K562 (cell line): Measurements from ENCODE around the gene GLRX3. TPM values are rescaled to one million over a fixed set of nuclear protein-coding genes. Genes with fewer than 3 reads are reported as not detected.

Source experiments
- ATAC-seq: fragments of 200-7000 bp; cut with Tn5 transposase; 3 replicates; pipeline ENCODE4 v1.9.1; 2020; ENCODE audit warnings: moderate library complexity
- BruUV-seq: library from RNA; stranded (reverse); fragments of 400-500 nt; replicated peaks from 2 replicates; lab custom pipeline; 2021; lab: Mats Ljungman, UMichigan
- CTCF ChIA-PET: fragments of 300-600 bp; formaldehyde crosslinking; extraction: SDS; loops from one replicate; lab custom pipeline; 2021; ENCODE audit warnings: low intra/inter-chr PET ratio; lab: Yijun Ruan, JAX
- POLR2A ChIA-PET: fragments of 300-600, 350-650 bp; sonication (Branson Sonifier 250); formaldehyde crosslinking; extraction: SDS; loops from one replicate; lab custom pipeline; 2021; ENCODE audit warnings: antibody characterized with exemption, inconsistent platforms; lab: Yijun Ruan, JAX
- DNase-seq, 4 experiments: peaks; one replicate each; pipeline versions ENCODE4 v3.0.0 to v3.0.0-alpha.2; 2011 to 2018; ENCODE audit warnings: low spot score in 3 of 4, mixed read lengths in 3 of 4; ENCODE audit errors: extremely low read depth in 1 of 4
- FAIRE-seq: peaks from 2 replicates; lab custom pipeline; 2011; peaks lifted over from hg19 to GRCh38; lab: Jason Lieb, UNC
- H2AFZ ChIP-seq: 2 replicates; pipeline ENCODE4 v1.6.0; 2011; ENCODE audit warnings: low read depth, low read length, control low read depth, inconsistent platforms
- H3K27ac ChIP-seq: fragments of 200-600 bp; 3 replicates; pipeline ENCODE4 v1.8.0; 2011; ENCODE audit warnings: low read depth, mild to moderate bottlenecking, control low read depth, inconsistent platforms, low read length, moderate library complexity, mixed read lengths; ENCODE audit errors: extremely low read depth
- H3K27me3 ChIP-seq, 2 experiments: fragments of 300-600 bp in 1 of 2; 2 replicates in 1 of 2; 3 replicates in 1 of 2; pipeline versions ENCODE4 v1.6.0 to v1.8.0; 2011; ENCODE audit warnings: inconsistent platforms in 2 of 2, low read length in 2 of 2, mild to moderate bottlenecking in 1 of 2, mixed read lengths in 1 of 2, moderate library complexity in 1 of 2; ENCODE audit not compliant: control insufficient read depth in 2 of 2, insufficient read depth in 2 of 2
- H3K36me3 ChIP-seq: fragments of 300-600 bp; 3 replicates; pipeline ENCODE4 v1.8.0; 2011; ENCODE audit warnings: mild to moderate bottlenecking, low read length, inconsistent platforms; ENCODE audit not compliant: control insufficient read depth, insufficient read depth
- H3K4me1 ChIP-seq, 2 experiments: fragments of 200-600 bp in 1 of 2; replicated peaks in 1 of 2; 2 replicates in 1 of 2; 3 replicates in 1 of 2; pipeline versions ENCODE4 v1.5.1 to v1.8.0; 2011; ENCODE audit warnings: inconsistent platforms in 2 of 2, low read length in 2 of 2, mild to moderate bottlenecking in 1 of 2, mixed read lengths in 1 of 2, moderate library complexity in 1 of 2; ENCODE audit not compliant: control insufficient read depth in 2 of 2, insufficient read depth in 2 of 2
- H3K4me2 ChIP-seq: 2 replicates; pipeline ENCODE4 v1.6.1; 2011; ENCODE audit warnings: low read length, control low read depth, inconsistent platforms, mixed read lengths; ENCODE audit not compliant: insufficient read depth
- H3K4me3 ChIP-seq: fragments of 200-600 bp; sonication (generic), shearing (Covaris generic); 2 replicates; pipeline ENCODE4 v1.5.1; 2016; ENCODE audit warnings: control low read depth, inconsistent platforms
- H3K79me2 ChIP-seq: fragments of 200-600 bp; 3 replicates; pipeline ENCODE4 v1.8.0; 2011; ENCODE audit warnings: low read length, inconsistent platforms; ENCODE audit not compliant: control insufficient read depth, insufficient read depth
- H3K9ac ChIP-seq, 2 experiments: 2 replicates each; pipeline versions ENCODE4 v1.6.0 to v1.6.1; 2011; ENCODE audit warnings: low read depth in 2 of 2, low read length in 2 of 2, control low read depth in 1 of 2, inconsistent platforms in 1 of 2, mild to moderate bottlenecking in 1 of 2, mixed read lengths in 1 of 2; ENCODE audit not compliant: insufficient read depth in 1 of 2
- H3K9me1 ChIP-seq: one replicate; pipeline ENCODE4 v1.6.0; 2011; ENCODE audit warnings: inconsistent platforms, mild to moderate bottlenecking, low read length, moderate library complexity; ENCODE audit not compliant: control insufficient read depth, insufficient read depth
- H3K9me3 ChIP-seq: replicated peaks from 2 replicates; pipeline ENCODE4 v1.5.1; 2011; ENCODE audit warnings: low read depth, low read length, inconsistent platforms; ENCODE audit not compliant: control insufficient read depth, insufficient read depth
- H4K20me1 ChIP-seq: replicated peaks from 2 replicates; pipeline ENCODE4 v1.6.1; 2011; ENCODE audit warnings: low read length, inconsistent platforms, mixed read lengths; ENCODE audit not compliant: control insufficient read depth, insufficient read depth
- ADNP ChIP-seq: fragments of 200-800 bp; sonication (Bioruptor generic); IDR thresholded peaks from 2 replicates; pipeline ENCODE4 v1.6.1; 2016; ENCODE audit warnings: missing genetic modification characterization, missing compliant biosample characterization
- HCFC1 ChIP-seq: IDR thresholded peaks from 2 replicates; pipeline ENCODE4 v1.6.1; 2012; ENCODE audit warnings: low read depth, low read length, improper control_type of control experiment
- MCM3 ChIP-seq: fragments of 450-650 bp; IDR thresholded peaks from 2 replicates; pipeline ENCODE4 v1.6.1; 2016
- MEF2D ChIP-seq: conservative IDR thresholded peaks from 2 replicates; pipeline ENCODE4 v1.6.1; 2016; ENCODE audit warnings: low read depth, missing genetic modification characterization, missing compliant biosample characterization
- TCF7 ChIP-seq: sonication (generic); IDR thresholded peaks from 2 replicates; pipeline ENCODE4 v1.6.1; 2016; ENCODE audit warnings: antibody characterized with exemption, borderline replicate concordance
- ZBTB33 ChIP-seq: sonication (generic); formaldehyde crosslinking; IDR thresholded peaks from 2 replicates; pipeline ENCODE4 v1.8.1; 2023; ENCODE audit warnings: mild to moderate bottlenecking, missing genetic modification reagents
- ZNF57 ChIP-seq: fragments of 450-650 bp; formaldehyde crosslinking; IDR thresholded peaks from 2 replicates; pipeline ENCODE4 v1.4.0; 2020; ENCODE audit warnings: mild to moderate bottlenecking, moderate library complexity
- ZNF764 ChIP-seq: fragments of 250-450 bp; sonication (Bioruptor Pico); IDR thresholded peaks from 2 replicates; pipeline ENCODE4 v1.4.0; 2020; ENCODE audit warnings: low read depth, mild to moderate bottlenecking, moderate library complexity
- WGBS: fragments of 100-300 bp; shearing (Covaris generic); methylation state at CpG from one replicate; pipeline ENCODE4 v1.1.6; 2016; ENCODE audit warnings: low coverage, mixed read lengths; ENCODE audit not compliant: insufficient coverage; ENCODE audit errors: missing lambda C conversion rate; 5-methylcytosine and 5-hydroxymethylcytosine counted together
- in situ Hi-C: fragments of 300-500 bp; cut with MboI; formaldehyde crosslinking; loops from 4 replicates; pipeline ENCODE4 v1.15.0; 2018; ENCODE audit warnings: inconsistent platforms, mixed read lengths
- intact Hi-C: fragments of 100-400 bp; cut with micrococcal nuclease; formaldehyde crosslinking; loops from 2 replicates; pipeline ENCODE4 v1.14.2; 2022
- polyA plus RNA-seq, 8 experiments: library from polyadenylated mRNA; depleted of rRNA in 4 of 8; stranded (reverse) in 5 of 8; unstranded in 3 of 8; fragments of >200 nt; fragmentation: Nextera tagmentation in 2 of 8; fragmentation: Illumina TruSeq in 1 of 8; extraction: Ambion mirVana in 2 of 8; extraction: Trizol in 1 of 8; gene quantifications; 2 replicates each; pipeline versions ENCODE4 v1.2.1 to v1.2.3, GENCODE V29; 2011 to 2014; ENCODE audit warnings: inconsistent platforms in 1 of 8, missing spikeins in 1 of 8
- total RNA-seq, 7 experiments: library from RNA; depleted of rRNA in 6 of 7; stranded (reverse); fragments of >200 nt in 6 of 7; fragmentation: Illumina TruSeq in 2 of 7; extraction: Trizol in 2 of 7; gene quantifications; 2 replicates each; pipeline versions ENCODE4 v1.2.1 to v1.2.3, GENCODE V29; 2011 to 2021; ENCODE audit warnings: low replicate concordance in 1 of 7
- TF ChIP-seq, protein P1 (sequence below): fragments of 200-800 bp; sonication (Bioruptor generic); IDR thresholded peaks from 2 replicates; pipeline ENCODE4 v1.6.1; 2017; ENCODE audit warnings: missing genetic modification characterization, missing compliant biosample characterization
- TF ChIP-seq, protein P2 (sequence below): IDR thresholded peaks from 3 replicates; pipeline ENCODE4 v1.6.1; 2011; ENCODE audit warnings: borderline replicate concordance, mild to moderate bottlenecking, moderate library complexity; ENCODE audit not compliant: insufficient read length; ENCODE audit errors: extremely low read depth
- TF ChIP-seq, protein P3 (sequence below): sonication (generic); formaldehyde crosslinking; IDR thresholded peaks from 2 replicates; pipeline ENCODE4 v1.8.0; 2022; ENCODE audit warnings: mild to moderate bottlenecking, missing genetic modification reagents
- TF ChIP-seq, protein P4 (sequence below): fragments of 450-650 bp; IDR thresholded peaks from one replicate; pipeline ENCODE4 v1.6.1; 2018; ENCODE audit warnings: mild to moderate bottlenecking, moderate library complexity; ENCODE audit not compliant: partially characterized antibody

Gene GLRX3
- total and polyA plus RNA-seq, 9 of the 15 experiments (the other 6 are each of a cell fraction or from before 2014, with no cell fraction given): 115 to 190 (median 169) TPM

- CTCF ChIA-PET: no interaction called here
- in situ Hi-C loops: no loop called here
- DNase-seq (no peak), ATAC-seq (no peak), FAIRE-seq (no peak)
- H3K36me3 ChIP-seq: no peaks in the 10 kb centered on the region
- intact Hi-C loops: no loop called here
- H4K20me1 ChIP-seq: no peaks in the 10 kb centered on the region
- peaks cover 0 to 10% of the 10 kb centered on the region in 2 experiments; a peak in 2 of 5 replicates for H3K4me1 ChIP-seq
- H3K4me2 ChIP-seq: no peak overlapping the region
- no peaks in the 10 kb centered on the region for H3K27me3 ChIP-seq
- BruUV-seq: no TSS peak
- POLR2A ChIA-PET: no interaction called here
- no peaks in the 10 kb centered on the region for H3K79me2 ChIP-seq
- H3K4me3 ChIP-seq: no peak overlapping the region
- H3K27ac ChIP-seq: no peak overlapping the region
- H2AFZ ChIP-seq: no peak overlapping the region
- H3K9me3 ChIP-seq: no peaks in the 10 kb centered on the region
- no peaks in the 10 kb centered on the region for H3K9me1 ChIP-seq
- H3K9ac ChIP-seq: no peak overlapping the region
- WGBS: 28% methylated on average over 2 of the region's 18 CpGs
- no peak for TF ChIP-seq ZNF57 (CRISPR knock-in tag)
- no peak for TF ChIP-seq ZNF764
- no peak for TF ChIP-seq ZBTB33
- no peak for TF ChIP-seq TCF7
- TF ChIP-seq, protein P1, sequence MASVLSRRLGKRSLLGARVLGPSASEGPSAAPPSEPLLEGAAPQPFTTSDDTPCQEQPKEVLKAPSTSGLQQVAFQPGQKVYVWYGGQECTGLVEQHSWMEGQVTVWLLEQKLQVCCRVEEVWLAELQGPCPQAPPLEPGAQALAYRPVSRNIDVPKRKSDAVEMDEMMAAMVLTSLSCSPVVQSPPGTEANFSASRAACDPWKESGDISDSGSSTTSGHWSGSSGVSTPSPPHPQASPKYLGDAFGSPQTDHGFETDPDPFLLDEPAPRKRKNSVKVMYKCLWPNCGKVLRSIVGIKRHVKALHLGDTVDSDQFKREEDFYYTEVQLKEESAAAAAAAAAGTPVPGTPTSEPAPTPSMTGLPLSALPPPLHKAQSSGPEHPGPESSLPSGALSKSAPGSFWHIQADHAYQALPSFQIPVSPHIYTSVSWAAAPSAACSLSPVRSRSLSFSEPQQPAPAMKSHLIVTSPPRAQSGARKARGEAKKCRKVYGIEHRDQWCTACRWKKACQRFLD (CRISPR knock-in tag): no peak
- no peak for TF ChIP-seq HCFC1
- TF ChIP-seq, protein P2, sequence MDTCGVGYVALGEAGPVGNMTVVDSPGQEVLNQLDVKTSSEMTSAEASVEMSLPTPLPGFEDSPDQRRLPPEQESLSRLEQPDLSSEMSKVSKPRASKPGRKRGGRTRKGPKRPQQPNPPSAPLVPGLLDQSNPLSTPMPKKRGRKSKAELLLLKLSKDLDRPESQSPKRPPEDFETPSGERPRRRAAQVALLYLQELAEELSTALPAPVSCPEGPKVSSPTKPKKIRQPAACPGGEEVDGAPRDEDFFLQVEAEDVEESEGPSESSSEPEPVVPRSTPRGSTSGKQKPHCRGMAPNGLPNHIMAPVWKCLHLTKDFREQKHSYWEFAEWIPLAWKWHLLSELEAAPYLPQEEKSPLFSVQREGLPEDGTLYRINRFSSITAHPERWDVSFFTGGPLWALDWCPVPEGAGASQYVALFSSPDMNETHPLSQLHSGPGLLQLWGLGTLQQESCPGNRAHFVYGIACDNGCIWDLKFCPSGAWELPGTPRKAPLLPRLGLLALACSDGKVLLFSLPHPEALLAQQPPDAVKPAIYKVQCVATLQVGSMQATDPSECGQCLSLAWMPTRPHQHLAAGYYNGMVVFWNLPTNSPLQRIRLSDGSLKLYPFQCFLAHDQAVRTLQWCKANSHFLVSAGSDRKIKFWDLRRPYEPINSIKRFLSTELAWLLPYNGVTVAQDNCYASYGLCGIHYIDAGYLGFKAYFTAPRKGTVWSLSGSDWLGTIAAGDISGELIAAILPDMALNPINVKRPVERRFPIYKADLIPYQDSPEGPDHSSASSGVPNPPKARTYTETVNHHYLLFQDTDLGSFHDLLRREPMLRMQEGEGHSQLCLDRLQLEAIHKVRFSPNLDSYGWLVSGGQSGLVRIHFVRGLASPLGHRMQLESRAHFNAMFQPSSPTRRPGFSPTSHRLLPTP: no peak
- no peak for TF ChIP-seq MCM3
- no peak for TF ChIP-seq MEF2D (tag)
- TF ChIP-seq, protein P3, sequence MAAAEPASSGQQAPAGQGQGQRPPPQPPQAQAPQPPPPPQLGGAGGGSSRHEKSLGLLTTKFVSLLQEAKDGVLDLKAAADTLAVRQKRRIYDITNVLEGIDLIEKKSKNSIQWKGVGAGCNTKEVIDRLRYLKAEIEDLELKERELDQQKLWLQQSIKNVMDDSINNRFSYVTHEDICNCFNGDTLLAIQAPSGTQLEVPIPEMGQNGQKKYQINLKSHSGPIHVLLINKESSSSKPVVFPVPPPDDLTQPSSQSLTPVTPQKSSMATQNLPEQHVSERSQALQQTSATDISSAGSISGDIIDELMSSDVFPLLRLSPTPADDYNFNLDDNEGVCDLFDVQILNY (CRISPR knock-in tag): no peak
- no peak for TF ChIP-seq ADNP (tag)
- TF ChIP-seq, protein P4, sequence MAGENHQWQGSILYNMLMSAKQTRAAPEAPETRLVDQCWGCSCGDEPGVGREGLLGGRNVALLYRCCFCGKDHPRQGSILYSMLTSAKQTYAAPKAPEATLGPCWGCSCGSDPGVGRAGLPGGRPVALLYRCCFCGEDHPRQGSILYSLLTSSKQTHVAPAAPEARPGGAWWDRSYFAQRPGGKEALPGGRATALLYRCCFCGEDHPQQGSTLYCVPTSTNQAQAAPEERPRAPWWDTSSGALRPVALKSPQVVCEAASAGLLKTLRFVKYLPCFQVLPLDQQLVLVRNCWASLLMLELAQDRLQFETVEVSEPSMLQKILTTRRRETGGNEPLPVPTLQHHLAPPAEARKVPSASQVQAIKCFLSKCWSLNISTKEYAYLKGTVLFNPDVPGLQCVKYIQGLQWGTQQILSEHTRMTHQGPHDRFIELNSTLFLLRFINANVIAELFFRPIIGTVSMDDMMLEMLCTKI: no peak
These were observed 67.4 kb downstream of the GLRX3 start for GRCh38 chr10:130203626-130204025.
